Ovary (tissue), 9 donors: Measurements from ENCODE around the gene CYFIP2. TPM values are rescaled to one million over a fixed set of nuclear protein-coding genes. Genes with fewer than 3 reads are reported as not detected.

Experiments
- DNase-seq, 5 donors: peaks; one replicate each; pipeline ENCODE4 v3.0.0-alpha.2; 2019 to 2020
- H3K27ac ChIP-seq, 2 donors: fragments of 200-600 bp; one replicate each; pipeline versions ENCODE4 v1.5.1 to v1.8.0; 2019 to 2022
- H3K27me3 ChIP-seq: fragments of 200-600 bp; one replicate; pipeline ENCODE4 v1.8.0; 2022
- H3K36me3 ChIP-seq: fragments of 200-600 bp; sonication (generic); one replicate; pipeline ENCODE4 v1.5.1; 2019
- H3K4me1 ChIP-seq: one replicate; pipeline ENCODE4 v1.8.1; 2013; ENCODE audit warnings: mild to moderate bottlenecking, moderate library complexity; ENCODE audit not compliant: insufficient read depth
- H3K4me3 ChIP-seq: fragments of 200-600 bp; sonication (generic); one replicate; pipeline ENCODE4 v1.5.1; 2017
- H3K9me3 ChIP-seq, 2 donors: fragments of 200-600 bp in 1 of 2; sonication (generic) in 1 of 2; one replicate each; pipeline versions ENCODE4 v1.5.1 to v1.8.1; 2013 to 2019; ENCODE audit warnings: mild to moderate bottlenecking in 1 of 2, moderate library complexity in 1 of 2
- CTCF ChIP-seq, 3 donors: fragments of 450-650 bp in 2 of 3; fragments of 200-600 bp in 1 of 3; IDR thresholded peaks; one replicate each; pipeline versions ENCODE4 v1.5.1 to v1.8.0; 2016 to 2022; ENCODE audit warnings: antibody characterized with exemption in 3 of 3, mild to moderate bottlenecking in 1 of 3
- EP300 ChIP-seq: sonication (generic); formaldehyde crosslinking; IDR thresholded peaks from one replicate; pipeline ENCODE4 v1.6.1; 2017; ENCODE audit warnings: antibody characterized with exemption
- POLR2A ChIP-seq: fragments of 450-650 bp; IDR thresholded peaks from one replicate; pipeline ENCODE4 v1.6.1; 2017; ENCODE audit warnings: antibody characterized with exemption, mild to moderate bottlenecking, moderate library complexity
- WGBS, 3 donors: extraction: QIAGEN DNeasy Blood & Tissue Kit in 1 of 3; methylation state at CpG; one replicate each; pipeline versions ENCODE4 v1.1.5 to v1.1.7; 2013 to 2017; 5-methylcytosine and 5-hydroxymethylcytosine counted together
- intact Hi-C, 4 donors: fragments of 100-400 bp; cut with DNase I; formaldehyde crosslinking; loops; one replicate each; pipeline versions ENCODE4 v1.11.0 to v1.15.1; 2022 to 2023
- polyA plus RNA-seq, 2 donors: library from polyadenylated mRNA; stranded (reverse); fragments of 200-250 nt in 1 of 2; fragments of 350-450 nt in 1 of 2; fragmentation: Illumina TruSeq in 1 of 2; extraction: RNeasy Lipid Tissue Mini Kit (QIAGEN cat#74804) in 1 of 2; gene quantifications; one replicate each; pipeline ENCODE4 v1.2.3, GENCODE V29; 2013 to 2014
- total RNA-seq, 7 donors: library from RNA; depleted of rRNA in 2 of 7; stranded (reverse); fragments of >200 nt in 2 of 7; fragmentation: NEBNext Ultra II Directional in 3 of 7; extraction: Animal tissue kit (Norgen Biotek cat#: 25700) in 3 of 7; gene quantifications; one replicate each; pipeline versions ENCODE4 v1.1.0 to v1.2.4, GENCODE V29; 2016 to 2023
- donor health status: DM: no; HTN: no; CAD: no; lungs with moderate emphysema.
- donor health status: DM: no; HTN: no; CAD: no.
- donor health status: Bipolar disorder and iron deficiency.
- donor health status: DM: yes; HTN: yes; CAD: no.
- donor health status: DM: no; HTN: no; CAD: no.
- donor health status: DM: yes; HTN: yes; CAD: no.

CYFIP2 gene
- total and polyA plus RNA-seq, 9 donors = 4.9 to 39.8 (median 17.1) TPM

- Histone ChIP-seq H3K27me3 (no peaks in the 10 kb centered on the region), H3K27ac (no peak overlapping the region), H3K9me3 (no peaks in the 10 kb centered on the region), H3K4me3 (no peak overlapping the region), H3K36me3 (no peaks in the 10 kb centered on the region), H3K4me1 (no peaks in the 10 kb centered on the region)
- 95 to 98% (median 96%) methylated on average over 1 of the region's 1 CpG for WGBS, 3 donors
- no peak for TF ChIP-seq EP300
- no peak for TF ChIP-seq POLR2A
- TF ChIP-seq CTCF (IDR thresholded peaks at IDR 0.05) = no peak
- no peak for DNase-seq
- intact Hi-C loops = no loop called here
Measured at GRCh38 chr5:157351802-157352092, 85.8 kb downstream of the CYFIP2 start.

GRCh38 chr5:157352756-157353340 is 86.9 kb downstream of the CYFIP2 start:
- no peaks in the 10 kb centered on the region for H3K27me3 ChIP-seq
- no peak for DNase-seq
- H3K4me1 ChIP-seq = no peaks in the 10 kb centered on the region
- intact Hi-C loops = no loop called here
- H3K36me3 ChIP-seq = no peaks in the 10 kb centered on the region
- 85 to 93% (median 90%) methylated on average over 12 of the region's 12 CpGs for WGBS, 3 donors
- no peak for TF ChIP-seq CTCF (IDR thresholded peaks at IDR 0.05)
- TF ChIP-seq POLR2A = no peak
- TF ChIP-seq EP300 = no peak
- H3K4me3 ChIP-seq = no peak overlapping the region
- no peaks in the 10 kb centered on the region for H3K9me3 ChIP-seq
- H3K27ac ChIP-seq = no peak overlapping the region

GRCh38 chr5:157354800-157355199 is 88.9 kb downstream of the CYFIP2 start:
- H3K4me3 ChIP-seq = no peak overlapping the region
- intact Hi-C loops = no loop called here
- H3K9me3 ChIP-seq = no peaks in the 10 kb centered on the region
- DNase-seq = no peak
- no peaks in the 10 kb centered on the region for H3K27me3 ChIP-seq
- no peaks in the 10 kb centered on the region for H3K4me1 ChIP-seq
- no peak overlapping the region for H3K27ac ChIP-seq
- WGBS, 3 donors = 55 to 67% (median 66%) methylated on average over 5 of the region's 5 CpGs
- no peaks in the 10 kb centered on the region for H3K36me3 ChIP-seq
- no peak for TF ChIP-seq POLR2A
- no peak for TF ChIP-seq CTCF (IDR thresholded peaks at IDR 0.05)
- TF ChIP-seq EP300 = no peak

- H3K4me3 ChIP-seq = no peak overlapping the region
- H3K27me3 ChIP-seq = no peaks in the 10 kb centered on the region
- H3K36me3 ChIP-seq = no peaks in the 10 kb centered on the region
- no peaks in the 10 kb centered on the region for H3K4me1 ChIP-seq
- WGBS, 3 donors = 89 to 93% (median 90%) methylated on average over 3 of the region's 3 CpGs
- H3K9me3 ChIP-seq = no peaks in the 10 kb centered on the region
- intact Hi-C loops = no loop called here
- DNase-seq = no peak
- H3K27ac ChIP-seq = no peak overlapping the region
- TF ChIP-seq CTCF (IDR thresholded peaks at IDR 0.05) (no peak), POLR2A (no peak), EP300 (no peak)
Measured at GRCh38 chr5:157356576-157356975, 90.7 kb downstream of the CYFIP2 start.

GRCh38 chr5:157357823-157358222 is 91.9 kb downstream of the CYFIP2 start:
- no peak for TF ChIP-seq CTCF (IDR thresholded peaks at IDR 0.05)
- no peak for TF ChIP-seq POLR2A
- no peak for DNase-seq
- Histone ChIP-seq H3K4me3 (no peak overlapping the region), H3K27me3 (no peaks in the 10 kb centered on the region), H3K9me3 (no peaks in the 10 kb centered on the region), H3K27ac (no peak overlapping the region), H3K36me3 (no peaks in the 10 kb centered on the region), H3K4me1 (no peaks in the 10 kb centered on the region)
- intact Hi-C loops = no loop called here
- WGBS, 3 donors = 87 to 96% (median 95%) methylated on average over 6 of the region's 6 CpGs
